K562 (cell line): ENCODE measurements around the gene AGGF1.

Experiments
- CTCF ChIP-seq, 3 experiments: IDR thresholded peaks in 2 of 3; conservative IDR thresholded peaks in 1 of 3; 2 replicates each; pipeline ENCODE4 v1.5.1; 2011 to 2012; ENCODE audit warnings: low read length in 3 of 3, mild to moderate bottlenecking in 3 of 3, control low read depth in 2 of 3, improper control_type of control experiment in 1 of 3, inconsistent platforms in 1 of 3, low read depth in 1 of 3, mixed read lengths in 1 of 3, moderate library complexity in 1 of 3; ENCODE audit not compliant: insufficient read depth in 2 of 3
- POLR2A ChIP-seq: fragments of 450-650 bp; conservative IDR thresholded peaks from 2 replicates; pipeline ENCODE4 v1.6.1; 2016
- ZBTB7A ChIP-seq: IDR thresholded peaks from 2 replicates; pipeline ENCODE4 v1.6.1; 2011; ENCODE audit warnings: low read depth, mild to moderate bottlenecking, low read length, moderate library complexity, borderline replicate concordance; ENCODE audit not compliant: control insufficient read depth
- ZC3H4 ChIP-seq: sonication (generic); formaldehyde crosslinking; IDR thresholded peaks from 2 replicates; pipeline ENCODE4 v1.9.0; 2021; ENCODE audit warnings: missing genetic modification reagents, borderline replicate concordance
- ZNF232 ChIP-seq: sonication (generic); formaldehyde crosslinking; IDR thresholded peaks from 2 replicates; pipeline ENCODE4 v1.8.0; 2022; ENCODE audit warnings: mild to moderate bottlenecking, missing genetic modification reagents

DNA sequence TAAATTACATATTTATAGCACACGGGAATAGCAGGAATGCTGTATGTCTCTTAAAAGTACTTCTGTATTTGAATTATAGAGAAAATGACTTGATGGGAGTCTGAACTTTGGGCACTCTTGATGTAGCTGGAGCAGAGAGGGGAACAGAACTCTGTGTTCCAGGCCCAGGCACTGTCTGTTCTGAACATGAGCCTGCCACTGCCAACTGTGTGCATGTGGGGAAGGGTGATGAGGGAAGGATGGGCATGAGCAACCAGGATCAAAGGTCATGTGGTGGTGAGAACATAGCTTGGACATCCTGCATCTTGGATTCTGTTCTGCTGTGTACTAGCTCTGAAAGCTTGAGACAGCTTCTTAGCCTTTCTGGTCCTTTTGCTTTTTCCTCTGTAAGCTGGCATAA, 73.3 kb downstream of the AGGF1 start:
- no peak for TF ChIP-seq ZC3H4
- TF ChIP-seq ZBTB7A = no peak
- no peak for TF ChIP-seq ZNF232
- TF ChIP-seq CTCF (IDR thresholded peaks at IDR 0.05 in 2 of 3, conservative IDR thresholded peaks at IDR 0.05 in 1 of 3; ENCODE audit: insufficient read depth in 2 of 3, low read depth in 1 of 3, low read length in 3 of 3) = no peak
- TF ChIP-seq POLR2A = no peak
